Activated CD8-positive, alpha-beta memory T cell treated with anti-CD3 and anti-CD28 coated beads for 24 hours (primary cell): ENCODE results near the gene BEND3.

Experiments
- DNase-seq: peaks from one replicate; pipeline ENCODE4 v3.0.0-alpha.2; 2020

The BEND3 gene

GRCh38 chr6:107080036-107080435, 35.3 kb downstream of the BEND3 start:
- DNase-seq = no peak

GRCh38 chr6:107079429-107079828, 35.9 kb downstream of the BEND3 start:
- DNase-seq = no peak

DNA sequence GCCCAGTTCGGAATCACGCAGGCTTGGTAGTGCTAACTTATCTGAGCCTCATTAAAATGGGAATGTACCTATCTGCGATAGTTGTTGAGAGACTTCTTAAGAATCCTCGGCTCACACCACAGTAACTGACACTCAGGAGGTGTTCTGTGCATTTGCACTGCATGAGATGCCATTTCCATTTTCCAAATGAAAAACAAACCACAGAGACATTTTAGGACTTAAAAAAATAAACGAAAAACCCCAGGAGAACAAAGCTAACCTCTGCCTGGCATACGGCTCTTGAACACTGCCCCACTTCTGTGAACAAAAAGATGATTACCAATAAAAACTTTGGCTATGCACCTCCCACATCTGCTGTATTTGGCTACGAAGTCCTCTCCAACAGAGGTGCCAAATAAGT, 37.6 kb downstream of the BEND3 start:
- no peak for DNase-seq

- no peak for DNase-seq
Observed at GRCh38 chr6:107075951-107076381, 39.3 kb downstream of the BEND3 start.

- no peak for DNase-seq
Observed at GRCh38 chr6:107070686-107071085, 44.6 kb downstream of the BEND3 start.

DNA sequence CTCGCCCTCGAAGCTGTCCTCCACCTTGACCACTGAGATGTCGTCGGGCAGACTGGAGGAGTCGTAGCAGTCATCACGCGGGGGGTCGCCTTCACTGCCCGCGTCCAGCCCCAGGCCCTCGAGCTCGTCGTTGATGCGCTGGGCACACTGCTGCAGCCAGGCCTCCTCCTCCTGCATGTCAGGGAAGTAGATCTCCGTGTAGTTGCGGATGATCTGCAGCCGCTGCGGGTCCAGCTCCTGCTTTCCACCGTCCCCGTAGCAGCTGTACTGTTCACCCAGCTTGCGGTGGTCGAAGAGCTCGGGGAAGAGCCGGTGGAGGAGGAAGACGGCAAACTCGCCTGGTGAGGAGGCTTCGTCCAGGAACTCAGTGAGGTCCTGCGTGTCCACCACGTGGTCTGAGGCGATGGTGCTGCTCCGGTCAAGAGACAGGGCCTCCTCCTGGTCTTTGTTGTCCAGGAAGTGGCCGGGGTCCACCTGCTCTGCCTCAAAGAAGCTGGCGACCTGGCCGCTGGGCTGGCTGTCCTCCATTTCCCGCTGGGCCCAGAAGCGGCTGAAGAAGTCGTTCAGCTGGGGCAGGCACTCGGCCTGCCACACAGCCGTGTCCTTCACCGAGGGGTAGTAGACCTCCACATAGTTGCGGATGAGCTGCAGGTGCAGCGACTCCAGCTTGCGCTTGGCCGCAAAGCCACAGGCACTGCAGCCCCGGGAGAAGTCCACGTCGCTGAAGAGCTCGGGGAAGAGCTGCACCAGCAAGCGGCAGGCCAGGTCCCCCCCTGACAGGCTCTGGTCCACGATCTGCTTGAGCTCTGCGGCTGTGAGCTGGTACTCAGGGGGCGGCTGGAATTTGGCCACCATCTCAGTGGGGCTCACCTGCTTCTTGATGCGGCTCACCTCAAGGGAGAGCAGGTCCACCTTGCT, 45.4 kb downstream of the BEND3 start:
- no peak for DNase-seq

DNA sequence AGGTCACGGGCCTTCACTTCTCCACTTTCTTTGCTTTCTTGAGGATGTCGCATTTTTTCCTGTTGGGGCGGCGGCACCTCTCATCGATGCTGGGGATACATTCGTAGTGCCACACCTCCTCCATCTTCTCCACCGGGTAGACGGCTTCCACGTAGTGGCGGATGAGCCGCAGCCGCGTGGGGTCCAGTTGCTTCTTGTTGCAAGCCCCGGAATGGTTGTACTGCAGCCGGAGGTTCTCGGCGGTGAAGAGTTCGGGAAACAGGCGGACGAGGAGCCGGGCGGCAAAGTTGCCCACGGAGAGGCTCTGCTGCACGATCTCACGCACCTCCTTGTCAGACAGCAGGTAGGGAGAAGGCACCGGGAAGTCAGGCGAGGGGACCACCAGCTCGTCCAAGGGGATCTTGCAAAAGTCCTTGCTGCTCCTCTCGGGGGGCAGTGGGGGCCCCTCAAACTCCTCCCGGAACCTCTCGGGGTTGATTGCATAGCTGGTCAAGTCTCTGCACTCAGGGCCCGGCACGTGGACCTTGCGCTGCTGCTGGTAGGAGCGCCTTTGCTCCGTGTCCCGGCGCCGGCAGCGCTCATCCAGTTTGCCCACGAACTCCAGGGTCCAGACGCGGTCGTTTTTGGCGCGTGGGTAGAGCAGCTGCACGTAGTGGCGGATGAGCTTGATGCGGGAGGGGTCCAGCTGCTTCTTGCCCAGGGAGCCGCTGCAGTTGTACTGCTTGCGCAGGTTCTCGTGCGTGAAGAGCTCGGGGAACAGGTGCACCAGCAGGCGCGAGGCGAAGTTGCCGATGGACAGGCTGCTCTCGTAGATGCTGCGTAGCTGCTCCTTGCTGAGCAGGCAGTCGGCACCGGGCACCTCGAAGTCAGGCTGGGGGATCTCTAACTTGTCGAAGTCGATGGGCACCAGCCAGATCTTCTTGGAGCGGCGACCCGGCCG, 46.4 kb downstream of the BEND3 start:
- DNase-seq = no peak

DNA sequence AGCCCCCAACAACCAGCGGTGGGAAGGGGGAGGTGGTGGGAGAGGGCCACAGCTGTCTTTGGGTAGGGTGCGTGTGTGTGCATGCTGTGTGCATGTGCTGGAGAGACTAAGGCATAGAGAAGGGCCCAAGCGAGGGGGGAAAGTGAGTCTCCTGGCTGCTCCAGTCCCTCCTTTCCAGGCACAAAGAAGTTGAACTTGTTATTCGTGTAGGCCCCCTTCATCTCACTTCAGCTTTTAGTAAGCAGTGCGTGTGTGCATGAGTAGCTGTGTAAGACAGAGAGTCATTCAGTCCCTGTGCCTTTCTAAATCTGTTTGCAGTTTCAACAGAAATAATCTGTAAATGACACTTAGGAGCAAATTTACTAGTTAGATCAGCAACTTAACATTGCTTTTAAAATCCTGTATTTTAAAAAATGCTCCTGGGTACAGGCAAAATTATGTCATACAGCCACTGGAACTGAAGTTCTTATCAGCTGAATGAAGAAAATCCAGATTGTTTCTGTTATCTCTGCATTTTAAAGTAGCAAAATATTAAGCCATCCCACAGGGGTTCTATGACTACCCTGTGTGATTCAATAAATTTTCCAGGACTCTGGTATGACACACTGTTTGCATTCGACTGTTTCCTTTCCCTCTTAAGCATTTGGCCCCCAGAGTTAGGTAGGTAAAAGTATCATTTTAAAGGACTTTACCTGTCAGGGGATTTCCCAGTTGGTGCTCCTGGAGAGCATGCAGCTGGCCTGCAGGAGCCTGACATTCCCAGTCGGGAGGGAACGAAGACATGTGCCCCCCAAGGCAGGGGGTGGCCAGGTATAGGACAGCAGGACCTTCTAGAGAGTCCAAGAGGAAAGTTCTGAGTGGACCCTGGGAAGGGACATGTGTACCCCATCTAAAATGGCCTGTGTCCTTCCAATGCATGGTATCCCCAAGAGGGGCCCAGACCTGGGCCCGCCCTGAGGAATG, 48.3 kb downstream of the BEND3 start:
- no peak for DNase-seq

GRCh38 chr6:107064579-107065065, 50.7 kb downstream of the BEND3 start:
- no peak for DNase-seq

GRCh38 chr6:107062691-107063090, 52.6 kb downstream of the BEND3 start:
- no peak for DNase-seq

DNA sequence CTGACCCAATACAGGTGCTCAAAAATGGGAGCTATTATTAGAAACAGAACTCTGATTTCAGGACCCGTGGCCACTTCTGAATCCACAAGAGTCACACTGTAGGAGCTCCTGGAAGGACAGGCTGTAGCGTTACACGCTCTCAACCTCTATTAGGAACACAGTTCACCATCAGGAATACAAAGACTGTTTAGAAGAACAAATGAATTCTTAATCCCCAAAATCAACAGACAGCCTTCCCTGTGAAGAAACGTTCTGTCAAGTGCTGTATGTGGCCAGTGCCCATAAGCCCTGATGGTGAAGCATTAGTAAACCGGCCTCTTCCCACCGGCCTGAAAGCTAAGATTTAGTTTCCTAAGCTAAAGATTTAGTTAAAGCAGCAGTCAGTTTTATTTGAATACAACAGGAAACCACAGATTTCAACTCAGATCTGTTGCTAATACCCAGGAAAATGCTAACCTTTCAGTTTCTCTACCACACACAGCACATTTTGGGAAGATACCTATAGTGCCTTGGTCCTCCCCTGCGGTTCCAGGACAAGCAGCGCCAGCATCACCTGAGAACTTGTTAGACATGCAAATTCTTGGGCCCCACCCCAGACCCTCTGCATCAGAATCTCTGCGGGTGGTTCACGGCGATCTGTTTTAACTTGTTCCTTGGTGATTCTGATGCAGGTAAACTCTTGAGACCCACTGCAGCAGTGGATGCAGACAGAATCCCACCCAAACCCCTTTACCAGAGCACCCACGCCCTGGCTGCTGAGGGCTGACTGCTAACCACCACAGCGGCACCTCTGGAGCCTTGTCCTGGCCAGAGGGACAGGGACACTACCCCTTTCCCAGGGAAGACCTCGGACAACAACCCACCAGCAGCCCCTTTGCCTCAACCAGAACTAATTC, 53.9 kb downstream of the BEND3 start:
- DNase-seq = no peak

DNA sequence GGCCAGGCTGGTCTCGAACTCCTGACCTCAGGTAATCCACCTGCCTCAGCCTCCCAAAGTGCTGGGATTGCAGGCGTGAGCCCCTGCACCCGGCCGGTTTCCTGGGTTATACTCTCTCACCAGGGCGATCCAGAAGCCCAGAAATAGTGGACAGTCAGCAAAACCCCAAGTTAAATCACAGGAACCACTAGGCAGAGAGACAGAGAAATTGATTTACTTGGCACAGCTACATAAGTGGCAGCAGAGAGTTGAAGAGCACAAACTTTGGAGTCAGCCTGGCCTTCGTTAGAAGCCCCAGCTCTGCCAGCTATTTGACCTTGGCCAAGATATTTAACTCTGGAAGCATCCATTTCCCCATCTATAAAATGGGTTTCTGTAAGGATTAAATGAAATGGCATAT, 54.6 kb downstream of the BEND3 start:
- no peak for DNase-seq

- DNase-seq = no peak
Observed at GRCh38 chr6:107059606-107060005, 55.7 kb downstream of the BEND3 start.

DNA sequence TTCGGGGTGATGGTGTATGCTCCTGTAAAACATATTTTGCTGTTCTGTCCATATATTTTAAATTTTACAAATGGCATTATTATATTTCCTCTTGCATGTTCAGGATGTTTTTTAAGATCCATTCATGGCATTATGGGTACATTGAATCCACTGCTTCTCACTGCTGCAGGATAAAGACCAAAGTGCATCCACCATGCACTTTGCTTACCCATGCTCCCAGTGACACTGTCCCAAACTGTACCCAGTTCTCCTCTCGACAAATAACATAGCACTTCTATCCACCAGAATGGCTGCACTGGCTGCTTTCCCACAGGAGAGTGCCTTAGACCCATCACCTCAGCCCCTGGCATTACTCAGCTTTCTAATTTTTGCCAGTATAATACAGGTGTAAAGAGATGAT, 57.6 kb downstream of the BEND3 start:
- no peak for DNase-seq

DNA sequence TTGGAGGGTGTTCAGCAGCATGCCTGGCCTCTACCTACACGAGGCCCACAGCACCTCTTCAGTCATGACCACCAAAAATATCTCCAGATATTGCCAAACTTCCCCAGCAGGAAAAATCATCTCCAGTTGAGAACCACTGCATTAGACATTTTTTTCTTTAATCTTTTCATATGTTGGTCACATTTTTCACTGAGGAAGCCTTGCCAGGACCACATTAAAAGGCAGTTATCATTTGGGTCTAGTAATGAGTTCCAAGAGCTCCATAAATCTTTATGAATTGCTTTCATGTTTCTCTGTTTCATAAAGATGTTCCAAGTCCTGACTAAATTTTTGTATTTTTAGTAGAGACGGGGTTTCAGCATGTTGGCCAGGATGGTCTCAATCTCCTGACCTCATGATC, 58.5 kb downstream of the BEND3 start:
- DNase-seq = no peak

- DNase-seq = no peak
Observed at GRCh38 chr6:107047807-107048206, 67.5 kb downstream of the BEND3 start.

DNA sequence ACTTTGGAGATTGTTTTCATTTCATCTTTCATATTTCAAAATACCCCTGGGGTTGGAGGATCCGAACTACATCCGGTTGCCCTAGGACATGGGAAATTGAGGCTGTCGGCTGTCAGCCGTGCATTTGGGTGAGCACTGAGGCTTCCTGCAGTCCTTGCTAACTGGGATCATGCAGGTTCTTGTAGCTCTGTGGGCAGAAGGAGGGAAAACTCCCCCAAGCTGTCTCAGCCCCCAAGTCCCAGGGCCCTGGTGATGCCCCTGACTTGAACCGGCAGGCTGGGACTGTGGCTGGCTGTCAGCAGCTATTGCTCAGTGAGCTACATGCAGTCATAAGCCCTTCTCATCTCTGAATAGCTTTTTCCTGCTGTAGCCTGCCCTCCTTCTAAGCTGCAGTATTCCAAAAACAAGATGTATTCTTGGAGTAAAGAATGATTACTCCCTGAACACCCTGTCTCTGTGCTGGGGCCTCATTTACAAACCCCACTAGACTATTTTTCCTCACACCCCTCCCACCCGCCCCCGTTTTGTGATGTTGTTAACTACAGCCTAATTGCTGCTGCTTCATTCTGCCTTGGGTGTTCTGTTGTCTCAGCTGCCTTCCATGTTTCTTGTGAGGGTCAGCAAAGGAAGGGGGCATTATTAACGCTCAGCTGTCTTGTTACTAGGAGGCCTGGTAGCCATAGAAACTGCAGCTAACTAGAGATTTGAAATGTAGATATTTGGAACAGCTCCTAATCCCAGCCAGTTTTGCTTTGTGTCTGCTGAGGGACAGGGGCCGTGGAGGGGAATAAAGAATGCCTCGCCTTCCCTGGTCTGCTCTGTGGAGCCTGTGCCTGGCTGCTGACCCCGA, 69.3 kb downstream of the BEND3 start:
- no peak for DNase-seq

DNA sequence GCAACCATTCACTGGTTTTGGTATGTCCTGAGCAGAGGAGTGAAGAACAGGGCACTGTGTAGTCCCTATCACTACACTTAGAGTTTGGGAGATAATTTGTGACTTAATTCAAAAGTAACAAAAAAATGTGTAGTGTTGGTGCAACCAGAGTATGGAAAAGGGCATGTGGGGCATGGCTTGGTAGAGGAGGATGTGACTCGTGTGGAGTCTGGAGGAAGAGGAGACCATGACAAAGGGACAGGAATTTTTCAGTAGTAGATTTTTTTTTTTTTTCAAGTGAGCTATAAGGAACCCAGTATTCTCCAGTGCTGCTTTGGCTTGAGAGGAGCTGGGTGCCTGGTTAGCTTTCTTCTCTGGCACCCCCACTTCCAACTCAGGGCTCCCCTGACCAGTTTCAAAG, 82.2 kb downstream of the BEND3 start:
- no peak for DNase-seq

DNA sequence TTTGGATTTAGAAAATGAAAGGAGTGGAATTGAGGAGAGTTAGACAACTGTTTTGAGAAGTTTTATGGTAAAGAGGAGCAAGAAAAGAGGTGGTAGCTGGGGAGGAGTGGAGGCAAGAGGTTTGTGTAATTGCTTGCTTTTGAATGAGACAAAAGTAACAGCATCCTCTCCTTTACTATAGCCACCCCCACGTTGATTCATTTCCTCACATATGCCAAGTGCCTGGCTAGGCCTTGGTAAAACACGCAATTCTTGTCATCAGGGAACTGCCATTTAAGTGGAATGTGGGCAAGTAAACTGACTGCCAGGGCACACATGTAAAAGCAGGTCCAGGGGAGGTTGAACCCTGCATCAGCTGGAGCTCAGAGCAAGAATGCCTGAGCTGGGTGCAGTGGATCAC, 83.3 kb downstream of the BEND3 start:
- DNase-seq = no peak

DNA sequence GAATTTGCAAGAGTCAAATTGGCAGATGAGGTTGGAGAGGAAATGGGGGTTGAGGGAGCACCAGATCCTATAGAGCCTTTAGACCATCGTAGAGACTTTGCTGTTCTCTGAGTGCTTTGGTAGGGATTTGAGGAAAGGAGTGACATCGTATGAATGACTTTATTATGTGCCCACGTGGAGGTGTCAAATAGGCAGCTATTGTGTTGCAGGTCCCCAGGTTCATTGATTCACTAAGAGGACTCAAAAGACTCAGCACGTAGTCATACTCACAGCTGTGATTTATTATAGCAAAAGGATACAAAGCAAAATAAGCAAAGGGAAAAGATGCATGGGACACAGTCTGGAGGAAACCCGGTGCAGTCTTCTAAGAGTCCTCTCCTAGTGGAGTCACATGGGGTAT, 85.2 kb downstream of the BEND3 start:
- no peak for DNase-seq
